GM19452 (cell line): ENCODE results near the gene SSU72.
"Not testable (repeated sequence)": the region's sequence is repeated elsewhere in the genome, so short reads cannot be mapped to it uniquely, and the experiment has no call there.

Source experiments
- ATAC-seq: cut with Tn5 transposase; IDR thresholded peaks from one replicate; pipeline ENCODE4 v1.9.1; 2021; ENCODE audit not compliant: unreplicated experiment

The SSU72 gene

DNA sequence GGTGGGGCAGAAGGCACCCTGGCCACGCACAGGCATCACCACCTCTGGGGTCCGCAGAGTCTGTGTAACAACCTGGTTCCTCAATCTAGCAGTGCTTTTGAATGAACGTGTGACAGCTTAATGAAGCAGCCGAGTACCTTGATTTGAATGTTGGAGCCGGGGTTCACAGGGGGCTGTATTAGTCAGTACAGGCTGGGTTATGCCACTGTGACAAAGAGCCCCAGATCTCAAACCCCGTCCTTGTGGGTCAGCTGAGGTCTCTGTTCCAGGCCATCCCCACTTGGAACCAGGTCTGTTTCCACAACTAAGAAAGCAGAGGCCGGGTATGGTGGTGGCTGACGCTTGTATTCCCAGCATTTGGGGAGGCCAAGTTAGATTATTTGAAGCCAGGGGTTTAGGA is 44.7 kb downstream of the SSU72 start:
- no peak for ATAC-seq

DNA sequence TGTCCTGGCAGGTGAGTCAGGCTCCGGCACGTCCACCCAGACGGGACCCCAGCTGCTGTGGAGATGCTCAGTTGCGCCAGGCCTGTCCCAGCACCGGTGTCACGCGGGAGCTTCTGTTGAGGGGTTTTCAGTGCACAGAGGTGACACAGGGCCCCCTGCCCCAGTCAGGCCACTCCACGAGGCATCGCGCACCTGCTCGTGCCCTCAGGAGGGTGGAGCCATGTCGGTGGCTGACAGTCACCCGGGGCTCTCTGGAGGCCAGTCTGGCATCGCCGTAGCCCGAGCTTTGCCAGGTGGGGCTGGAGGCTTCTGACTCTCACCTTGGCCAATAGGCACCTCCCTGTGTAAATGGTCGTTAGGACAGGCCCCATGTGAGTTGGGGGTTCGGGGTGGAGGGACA is 45.3 kb downstream of the SSU72 start:
- ATAC-seq = no peak

DNA sequence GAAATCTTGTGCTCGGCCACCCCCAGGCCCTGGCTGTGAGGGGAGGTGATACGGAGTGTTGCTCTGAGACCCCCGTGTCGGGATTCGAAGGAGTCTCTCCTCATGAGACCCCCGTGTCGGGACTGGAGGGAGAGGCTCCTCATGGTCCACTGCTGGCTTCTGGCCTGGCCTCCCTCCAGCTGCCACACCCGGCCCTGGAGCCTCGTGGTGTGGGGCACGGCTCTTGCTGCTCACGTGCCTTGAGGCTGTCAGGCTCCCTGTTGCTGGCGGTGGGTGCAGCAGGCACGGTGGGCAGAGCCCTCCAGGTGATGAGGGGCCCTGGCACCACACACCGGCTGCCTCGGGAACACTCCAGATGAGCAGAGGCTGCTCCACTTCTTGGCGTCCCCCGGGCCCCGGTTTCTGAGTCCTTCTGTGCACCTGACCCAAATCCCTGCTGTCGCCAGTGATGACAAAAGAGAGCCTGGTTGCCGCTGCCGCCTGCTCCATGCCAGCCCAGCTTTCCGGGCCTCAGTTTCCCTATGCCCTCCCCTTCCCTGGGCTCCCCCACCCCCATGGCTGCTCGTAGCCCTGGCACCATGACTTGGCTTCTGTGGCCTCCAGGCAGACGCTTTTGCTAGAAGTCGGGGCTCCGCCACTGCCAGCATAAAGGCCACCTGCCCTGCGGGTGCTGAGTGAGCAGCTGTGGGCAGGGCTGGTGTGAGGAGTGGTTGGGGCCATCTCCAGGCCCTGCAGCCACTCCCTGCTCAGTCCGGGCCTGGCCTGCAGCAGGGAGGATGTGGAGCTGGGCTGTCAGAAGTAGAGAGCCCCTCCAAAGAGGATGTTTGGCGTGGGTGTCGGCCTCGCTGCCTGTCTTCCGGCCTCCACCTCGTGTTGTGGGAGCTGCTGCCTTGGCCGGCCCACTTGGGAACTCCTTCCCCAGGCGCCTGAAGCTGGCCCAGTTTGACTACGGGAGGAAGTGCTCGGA is 46.1 kb downstream of the SSU72 start:
- ATAC-seq = no peak

DNA sequence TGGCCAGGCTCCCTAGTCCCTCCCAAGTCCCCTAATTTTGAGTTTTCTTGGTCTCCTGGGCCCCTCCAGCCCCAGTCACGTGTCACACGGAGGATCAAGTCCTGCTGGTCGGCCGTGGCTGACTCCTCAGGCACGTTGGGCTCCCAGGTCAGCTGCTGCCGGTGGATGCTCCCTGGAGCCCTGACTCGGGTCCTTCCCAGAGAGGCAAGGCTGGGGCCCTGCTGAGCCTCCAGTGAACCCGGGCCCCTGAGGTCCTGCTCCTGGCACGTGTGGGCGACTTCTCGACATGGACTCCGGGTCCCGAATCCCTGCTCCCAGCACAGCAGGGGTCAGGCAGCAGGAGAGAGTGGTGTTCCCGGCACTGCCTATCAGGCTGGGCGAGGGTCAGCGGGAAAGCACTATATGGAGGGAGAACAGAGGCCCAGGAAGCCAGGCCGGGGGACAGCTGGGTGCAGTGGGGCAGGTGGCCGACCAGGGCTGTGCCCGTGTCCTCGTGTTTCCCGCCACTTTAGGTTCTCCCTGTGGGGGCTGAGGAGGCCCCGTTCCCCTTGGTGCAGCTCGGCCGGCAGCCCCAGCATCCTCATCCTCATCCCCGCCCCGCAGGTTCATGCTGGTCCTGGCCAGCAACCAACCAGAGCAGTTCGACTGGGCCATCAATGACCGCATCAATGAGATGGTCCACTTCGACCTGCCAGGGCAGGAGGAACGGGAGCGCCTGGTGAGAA is 47.4 kb downstream of the SSU72 start:
- ATAC-seq = no peak

DNA sequence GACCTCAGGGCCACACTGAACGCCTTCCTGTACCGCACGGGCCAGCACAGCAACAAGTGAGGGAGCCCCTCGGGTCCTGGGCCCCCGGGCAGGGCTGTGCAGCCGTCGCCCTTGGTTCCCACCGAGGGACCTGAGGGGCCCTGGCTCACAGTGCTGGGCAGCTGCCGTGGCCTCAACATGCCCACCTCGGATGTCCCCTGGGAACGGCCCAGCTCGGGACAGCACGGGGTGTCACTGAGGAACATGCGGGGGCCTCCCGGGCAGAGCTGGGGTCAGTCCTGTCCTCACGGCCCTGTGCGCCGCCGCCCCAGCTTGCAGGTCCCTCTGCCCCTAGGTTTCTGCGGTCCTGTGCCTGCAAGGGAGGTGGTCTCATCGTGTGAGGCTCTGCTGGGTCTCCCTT is 48.2 kb downstream of the SSU72 start:
- ATAC-seq = not testable (repeated sequence)

DNA sequence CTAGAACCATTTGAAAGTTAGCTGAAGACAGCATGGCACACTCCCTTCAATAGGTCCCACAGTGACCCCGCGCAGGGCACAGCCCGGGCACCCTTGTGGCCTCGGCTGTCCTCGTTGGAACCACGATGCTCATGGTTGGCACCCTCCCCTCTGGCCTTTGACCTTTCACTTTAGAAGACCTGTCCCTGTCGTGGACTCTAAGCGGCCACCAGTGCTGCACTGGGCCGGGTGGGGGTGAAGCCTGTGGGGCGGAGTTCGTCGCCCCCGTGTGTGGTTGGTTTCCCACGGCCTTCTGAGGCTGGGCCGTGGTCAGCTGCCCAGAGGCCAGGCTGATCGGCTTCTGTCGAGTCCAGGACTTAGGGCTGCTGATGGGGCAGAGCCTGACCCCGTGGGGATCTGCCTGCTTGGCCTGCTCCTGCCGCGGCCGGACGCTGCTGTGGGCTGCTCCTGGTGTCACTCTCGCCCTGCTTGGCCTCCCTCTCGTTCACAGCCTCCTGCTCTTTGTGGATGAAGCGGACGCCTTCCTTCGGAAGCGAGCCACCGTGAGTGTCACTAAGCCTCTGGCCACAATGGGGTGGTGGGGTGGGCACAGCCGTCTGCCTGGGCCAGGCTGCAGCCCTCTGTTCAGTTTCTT is 49.8 kb downstream of the SSU72 start:
- ATAC-seq = not testable (repeated sequence)

DNA sequence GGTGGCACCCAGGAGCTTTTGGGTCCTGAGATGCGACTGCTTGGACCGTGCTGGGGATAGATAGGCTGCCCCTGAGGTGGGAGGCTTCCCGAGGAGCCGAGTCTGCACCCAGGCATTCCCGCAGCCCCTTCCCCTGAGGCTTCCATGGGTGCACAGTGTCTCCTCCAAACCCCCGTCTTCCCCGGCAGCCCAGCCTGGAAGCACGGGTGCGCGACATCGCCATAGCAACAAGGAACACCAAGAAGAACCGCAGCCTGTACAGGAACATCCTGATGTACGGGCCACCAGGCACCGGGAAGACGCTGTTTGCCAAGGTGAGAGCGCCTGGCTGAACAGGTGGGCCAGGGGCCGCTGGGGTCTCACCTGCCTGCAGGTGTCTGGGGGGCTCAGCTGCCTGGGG is 51.0 kb downstream of the SSU72 start:
- not testable (repeated sequence) for ATAC-seq

DNA sequence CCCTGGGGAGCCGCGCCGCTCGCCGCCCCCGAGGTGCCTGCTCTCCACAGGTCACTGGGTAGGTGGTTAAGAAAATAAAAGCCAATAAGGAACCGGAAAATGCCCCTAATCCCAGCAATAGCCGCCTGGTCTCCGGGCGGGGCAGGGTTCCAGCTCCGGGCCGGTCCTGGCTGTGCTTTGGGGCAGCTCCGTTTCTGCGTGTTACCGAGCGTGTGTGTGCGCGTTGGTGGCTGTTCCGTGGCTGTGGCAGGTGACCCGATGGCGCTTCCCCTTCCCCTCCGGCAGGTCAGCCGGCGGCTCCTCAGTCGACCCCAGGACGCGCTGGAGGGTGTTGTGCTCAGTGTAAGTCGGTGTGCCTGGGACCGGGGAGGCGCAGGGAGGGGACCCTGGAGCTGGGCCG is 51.4 kb downstream of the SSU72 start:
- ATAC-seq = not testable (repeated sequence)

DNA sequence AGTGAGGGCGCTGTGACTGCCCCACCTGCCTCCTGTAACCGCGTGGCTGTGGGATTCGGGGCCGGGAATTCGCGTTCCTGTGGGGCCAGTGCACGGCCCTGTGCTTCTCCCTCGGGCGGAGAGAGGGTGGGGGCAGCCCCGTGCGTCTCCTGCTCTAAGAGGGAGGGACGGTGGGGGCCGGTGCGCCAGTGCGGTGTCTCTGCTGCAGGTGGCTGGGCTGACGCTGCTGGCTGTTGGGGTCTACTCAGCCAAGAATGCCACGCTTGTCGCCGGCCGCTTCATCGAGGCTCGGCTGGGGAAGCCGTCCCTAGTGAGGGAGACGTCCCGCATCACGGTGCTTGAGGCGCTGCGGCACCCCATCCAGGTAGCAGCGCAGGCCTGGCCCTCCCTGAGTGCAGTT is 52.1 kb downstream of the SSU72 start:
- ATAC-seq = not testable (repeated sequence)

DNA sequence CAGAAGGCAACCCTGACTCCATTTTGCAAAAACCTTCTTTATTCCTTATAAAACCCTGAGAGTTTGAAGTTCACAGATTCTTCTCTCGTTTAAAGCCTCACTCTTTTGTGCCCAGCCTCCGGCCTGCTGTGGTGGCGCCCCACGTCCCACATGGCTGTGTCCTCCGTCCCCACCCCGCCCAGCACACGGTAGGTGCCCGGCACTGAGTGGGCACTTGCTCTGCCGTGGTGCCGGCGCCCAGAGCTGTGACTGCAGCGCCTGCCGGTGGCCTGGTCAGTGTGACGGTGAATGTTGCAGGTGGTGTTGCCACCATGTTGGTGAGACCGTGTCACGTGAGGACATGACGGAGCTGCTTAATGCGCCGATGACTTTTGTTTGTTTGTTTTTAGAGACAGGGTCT is 53.3 kb downstream of the SSU72 start:
- ATAC-seq = no peak

DNA sequence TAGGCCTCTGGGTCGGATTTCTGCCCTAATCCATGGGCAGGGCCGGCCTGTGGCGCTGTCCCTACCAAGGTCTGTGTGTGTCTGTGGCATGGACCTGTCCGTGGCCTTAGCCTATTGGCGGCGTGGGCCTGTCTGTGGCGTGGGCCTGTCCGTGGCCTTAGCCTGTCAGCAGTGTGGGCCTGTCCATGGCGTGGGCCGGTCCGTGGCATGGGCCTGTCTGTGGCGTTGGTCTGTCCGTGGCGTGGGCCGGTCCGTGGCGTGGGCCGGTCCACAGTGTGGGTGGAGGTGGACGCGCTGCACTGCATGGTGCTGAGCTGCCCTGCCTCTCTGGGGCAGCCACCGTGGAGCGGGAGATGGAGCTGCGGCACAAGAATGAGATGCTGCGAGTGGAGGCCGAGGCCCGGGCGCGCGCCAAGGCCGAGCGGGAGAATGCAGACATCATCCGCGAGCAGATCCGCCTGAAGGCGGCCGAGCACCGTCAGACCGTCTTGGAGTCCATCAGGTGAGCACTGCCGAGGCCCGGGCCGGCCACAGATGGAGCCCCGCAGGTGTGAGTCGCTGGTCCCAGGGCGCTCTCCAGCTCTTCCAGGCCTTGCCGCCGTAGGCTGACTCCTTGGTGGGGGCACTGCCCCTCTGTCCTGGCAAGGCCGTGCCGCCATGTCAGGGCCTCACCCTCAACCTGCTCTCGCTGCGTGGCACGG is 54.7 kb downstream of the SSU72 start:
- not testable (repeated sequence) for ATAC-seq

DNA sequence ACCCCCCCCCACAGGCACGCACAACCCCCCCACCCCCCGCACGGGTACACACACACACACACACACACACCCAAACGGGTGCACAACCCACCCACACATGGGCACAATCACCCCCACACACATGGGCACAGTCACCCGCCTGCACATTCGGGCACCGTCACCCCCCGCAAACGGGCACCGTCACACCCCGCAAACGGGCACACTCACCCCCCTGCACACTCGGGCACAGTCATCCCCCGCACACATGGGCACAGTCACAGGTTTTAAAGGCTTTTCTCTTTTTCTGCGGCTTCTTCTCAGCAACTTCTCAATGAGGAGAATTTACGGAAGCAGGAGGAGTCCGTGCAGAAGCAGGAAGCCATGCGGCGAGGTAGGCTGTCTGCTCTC is 56.0 kb downstream of the SSU72 start:
- ATAC-seq = not testable (repeated sequence)

DNA sequence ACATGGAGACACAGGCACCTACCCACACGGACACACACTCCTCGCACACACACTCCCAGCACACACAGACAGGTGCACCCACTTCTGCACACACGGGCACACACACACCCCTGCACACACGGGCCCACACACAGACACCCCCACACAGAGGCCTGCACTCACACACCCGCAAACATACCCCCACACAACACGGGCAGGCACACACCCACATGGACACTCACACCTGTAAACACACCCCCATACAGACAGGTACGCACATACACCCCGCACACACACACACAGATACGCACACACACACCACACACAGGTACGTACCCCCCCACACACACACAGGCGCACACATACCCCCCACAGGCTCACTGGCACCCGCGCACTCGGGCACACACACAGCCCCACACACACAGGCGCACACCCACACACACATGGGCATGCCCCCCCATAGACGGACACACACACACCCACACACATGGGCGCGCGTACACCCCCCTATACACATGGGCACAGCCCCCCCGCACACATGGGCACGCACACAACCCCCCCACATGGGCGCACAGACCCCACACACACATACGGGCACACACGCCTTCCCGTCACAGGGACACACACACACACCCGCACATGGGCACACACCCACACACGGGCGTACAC is 56.6 kb downstream of the SSU72 start:
- no peak for ATAC-seq

DNA sequence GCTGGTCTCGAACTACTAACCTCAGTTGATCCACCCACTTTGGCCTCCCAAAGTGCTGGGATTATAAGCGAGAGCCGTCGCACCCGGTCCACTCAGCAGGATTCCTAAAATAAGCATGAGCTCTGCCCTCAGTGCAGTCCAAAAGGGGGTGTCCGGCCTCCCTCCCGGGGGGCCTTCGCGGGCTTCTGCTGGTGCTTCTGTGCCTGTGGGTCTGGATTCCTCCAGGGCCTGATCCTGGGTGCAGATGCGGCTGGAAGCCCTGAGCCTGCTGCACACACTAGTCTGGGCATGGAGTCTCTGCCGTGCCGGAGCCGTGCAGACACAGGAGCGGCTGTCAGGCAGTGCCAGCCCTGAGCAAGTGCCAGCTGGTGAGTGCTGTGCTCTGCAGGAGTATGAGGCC is 57.7 kb downstream of the SSU72 start:
- not testable (repeated sequence) for ATAC-seq

DNA sequence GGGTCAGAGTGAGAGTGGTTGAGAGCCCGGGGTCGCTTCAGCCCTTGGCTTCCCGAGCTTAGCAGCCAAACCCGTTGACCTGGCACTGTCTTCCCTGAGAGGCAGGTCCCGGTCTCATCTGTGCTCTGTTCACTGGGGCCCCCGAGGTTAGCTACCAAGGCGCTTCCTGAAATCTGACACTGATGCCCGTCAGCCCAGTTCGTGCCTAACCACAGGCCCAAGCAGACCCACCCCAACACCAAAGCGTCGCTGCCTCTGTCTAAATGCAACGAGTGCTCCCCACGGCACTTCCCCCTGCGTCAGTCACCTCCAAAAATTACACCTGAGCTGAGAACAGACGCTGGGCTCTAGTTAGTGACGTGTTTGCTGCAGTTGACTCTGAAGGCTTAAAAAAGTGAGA is 60.3 kb downstream of the SSU72 start:
- not testable (repeated sequence) for ATAC-seq

DNA sequence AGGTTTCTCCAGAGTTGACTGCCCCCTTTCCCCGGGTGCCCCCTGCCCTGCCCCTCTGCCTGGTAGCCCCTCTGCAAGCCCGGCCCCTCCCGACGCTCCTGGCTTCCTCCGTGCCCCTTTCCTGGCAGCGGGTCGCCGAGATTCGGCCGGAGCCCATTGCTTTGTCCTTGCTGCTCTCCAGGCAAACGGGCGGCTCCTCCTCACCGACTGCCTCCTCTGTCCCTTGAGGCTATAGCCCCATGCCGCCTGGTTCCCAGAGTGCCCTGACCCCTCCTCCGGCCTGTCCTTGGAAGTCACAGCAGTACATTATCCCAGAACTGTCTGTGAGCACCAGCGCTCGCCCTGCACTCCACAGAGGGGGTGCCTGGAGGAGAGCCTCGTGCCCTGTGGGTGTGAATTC is 61.0 kb downstream of the SSU72 start:
- not testable (repeated sequence) for ATAC-seq

DNA sequence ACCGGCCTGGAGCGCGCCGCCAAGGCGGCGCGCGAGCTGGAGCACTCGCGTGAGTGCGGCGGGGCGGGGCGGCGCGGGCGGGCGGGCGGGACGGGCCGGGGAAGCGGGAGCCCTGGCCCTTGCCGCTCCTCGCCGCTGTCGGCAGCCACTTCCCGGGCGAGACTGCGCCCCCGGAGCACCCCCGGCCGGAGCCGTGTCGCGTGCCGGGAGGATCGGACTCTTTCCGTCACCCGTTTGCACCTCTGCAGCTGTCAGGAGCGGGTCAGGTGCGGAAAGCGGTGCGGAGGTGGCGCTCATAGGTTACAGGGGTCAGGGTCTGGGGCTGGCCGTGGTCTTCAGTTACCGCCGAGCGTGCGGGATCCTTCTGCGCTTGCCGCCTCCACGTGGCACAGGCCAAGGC is 62.2 kb downstream of the SSU72 start:
- ATAC-seq = not testable (repeated sequence)

DNA sequence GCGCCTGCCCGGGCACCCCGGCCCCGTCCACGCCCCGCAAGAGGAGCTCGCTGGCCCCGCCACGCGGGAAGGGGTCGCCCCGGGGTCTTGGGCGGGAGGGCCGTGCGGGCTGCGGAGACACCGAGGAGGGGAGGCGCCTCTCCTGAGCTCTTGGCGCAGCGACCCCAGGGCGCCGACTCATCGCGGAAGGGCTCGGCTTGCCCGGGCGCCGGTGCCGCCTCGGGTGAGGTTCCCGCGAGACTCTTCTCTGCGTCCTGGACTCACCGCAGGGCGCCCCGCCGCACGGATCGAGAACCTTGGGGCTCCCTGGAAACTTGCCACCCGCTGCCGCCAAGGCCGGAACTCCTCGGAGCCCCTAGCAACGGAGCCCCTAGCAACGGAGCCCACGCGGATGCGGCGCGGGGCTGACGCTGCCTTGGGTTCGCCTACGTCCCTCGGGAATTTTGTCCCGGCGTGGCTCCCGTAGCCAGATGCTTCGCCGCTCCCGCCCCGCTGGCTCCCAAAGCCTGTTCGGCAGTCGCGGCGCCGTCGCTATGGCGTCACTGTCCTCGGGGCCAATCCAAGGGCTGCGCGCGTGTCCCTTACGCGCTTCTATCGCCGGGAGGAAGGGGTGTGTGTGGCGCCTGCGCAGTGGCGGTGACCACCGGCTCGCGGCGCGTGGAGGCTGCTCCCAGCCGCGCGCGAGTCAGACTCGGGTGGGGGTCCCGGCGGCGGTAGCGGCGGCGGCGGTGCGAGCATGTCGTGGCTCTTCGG is 63.0 kb downstream of the SSU72 start, which contains the start of gene ATAD3A:
ATAD3A (plus strand) TSS at position 630 of the 753 bp plus-strand sequence; CDS start at position 737, 107 bp downstream.
- peak; percentile 81 for ATAC-seq

DNA sequence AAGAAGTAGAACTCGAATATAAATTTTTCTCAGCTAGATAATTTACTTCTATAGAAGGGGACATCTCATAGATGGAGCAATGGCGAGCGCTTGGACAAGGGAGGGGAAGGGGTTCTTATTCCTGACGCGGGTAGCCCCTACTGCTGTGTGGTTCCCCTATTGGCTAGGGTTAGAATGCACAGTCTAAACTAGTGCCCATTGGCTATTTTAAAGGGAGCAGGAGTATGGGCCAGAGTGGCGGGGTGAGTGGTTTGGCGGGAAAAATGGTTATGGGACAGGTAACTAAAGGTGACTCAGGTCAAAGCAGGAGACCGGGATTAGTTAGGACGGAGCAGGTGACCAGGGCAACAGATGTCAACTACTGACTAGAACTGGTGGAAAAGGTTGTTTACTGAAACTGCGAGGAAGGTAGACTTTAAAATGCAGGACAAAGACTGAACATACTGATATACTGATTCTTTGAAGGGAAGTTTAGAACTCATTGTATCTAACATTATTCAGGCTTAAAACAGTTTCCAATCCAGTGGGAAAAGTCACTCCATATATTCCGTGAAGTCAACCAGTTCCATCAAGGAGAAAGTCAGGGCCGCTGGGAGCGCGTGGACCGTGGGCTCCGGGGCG is 63.6 kb downstream of the SSU72 start:
- ATAC-seq = no peak
